Stimulated activated naive CD8-positive, alpha-beta T cell treated with anti-CD3 and anti-CD28 coated beads, Interleukin-15, amount 100 ng/mL, for 72 hours (primary cell): ENCODE results near the gene EIF4G1.
"Not testable (repeated sequence)": the region's sequence is repeated elsewhere in the genome, so short reads cannot be mapped to it uniquely, and the experiment has no call there.

Source experiments
- ATAC-seq: fragments of 150-1000 bp; cut with Tn5 transposase; 2 replicates; pipeline ENCODE4 v1.10.0; 2021; ENCODE audit warnings: mild to moderate bottlenecking, moderate library complexity
- DNase-seq, 2 donors: peaks; one replicate each; pipeline ENCODE4 v3.0.0; 2021 to 2022
- H3K27ac Mint-ChIP-seq, 2 donors: one replicate each; pipeline ENCODE4 v1.8.0; 2022; ENCODE audit warnings: mild to moderate bottlenecking in 2 of 2, mixed read lengths in 2 of 2, moderate library complexity in 2 of 2
- H3K27me3 Mint-ChIP-seq: one replicate; pipeline ENCODE4 v1.8.0; 2022; ENCODE audit warnings: mixed read lengths
- H3K4me1 Mint-ChIP-seq: one replicate; pipeline ENCODE4 v1.8.0; 2022; ENCODE audit warnings: mild to moderate bottlenecking, mixed read lengths
- H3K4me3 Mint-ChIP-seq, 2 donors: one replicate each; pipeline ENCODE4 v1.8.0; 2022; ENCODE audit warnings: mild to moderate bottlenecking in 2 of 2, mixed read lengths in 2 of 2, moderate library complexity in 1 of 2
- H3K9me3 Mint-ChIP-seq, 2 donors: one replicate each; pipeline ENCODE4 v1.8.0; 2022; ENCODE audit warnings: mixed read lengths in 2 of 2

Gene EIF4G1

GRCh38 chr3:184314363-184314699, at the start of gene EIF4G1:
Gene EIF4G1 (plus strand): TSS chr3:184314606. CDS start chr3:184315797, 1,191 bp downstream.
- peak within 1 kb of the TSS; percentile 74 to 89 for H3K4me3 Mint-ChIP-seq
- H3K27ac Mint-ChIP-seq, result peak within 1 kb of the TSS; percentile 94 to 95
- no peaks in the 10 kb centered on the region for H3K9me3 Mint-ChIP-seq
- H3K27me3 Mint-ChIP-seq, result no peaks in the 10 kb centered on the region
- H3K4me1 Mint-ChIP-seq, result peaks cover 36% of the 10 kb centered on the region
- peak; percentile 89 for ATAC-seq
- DNase-seq, result peak; percentile 90 to 91

GRCh38 chr3:184267249-184267648, 47.2 kb upstream of the EIF4G1 start:
- H3K27ac Mint-ChIP-seq, DNase-seq, H3K9me3 Mint-ChIP-seq, ATAC-seq, H3K4me3 Mint-ChIP-seq: not testable (repeated sequence)
- peaks cover 10% of the 10 kb centered on the region for H3K4me1 Mint-ChIP-seq
- peaks cover 84% of the 10 kb centered on the region for H3K27me3 Mint-ChIP-seq

GRCh38 chr3:184272269-184272668, 42.1 kb upstream of the EIF4G1 start:
- DNase-seq (no peak), ATAC-seq (no peak)
- Mint-ChIP-seq H3K27me3 (peaks cover 80% of the 10 kb centered on the region), H3K9me3 (no peaks in the 10 kb centered on the region), H3K4me1 (peaks cover 6% of the 10 kb centered on the region), H3K27ac (no peak overlapping the region), H3K4me3 (no peak overlapping the region)

GRCh38 chr3:184275381-184275701, 39.1 kb upstream of the EIF4G1 start:
- Mint-ChIP-seq H3K27me3 (peaks cover 72% of the 10 kb centered on the region), H3K4me3 (peak overlapping the region; percentile 45), H3K9me3 (no peaks in the 10 kb centered on the region), H3K4me1 (peaks cover 6% of the 10 kb centered on the region), H3K27ac (no peak overlapping the region)
- ATAC-seq (peak; percentile 15), DNase-seq (no peak)

GRCh38 chr3:184275961-184276910, 38.2 kb upstream of the EIF4G1 start, which contains the start of gene ECE2:
Gene ECE2 (plus strand): TSS chr3:184276022. CDS start chr3:184276154, 132 bp downstream.
- ATAC-seq, result peak; percentile 65
- no peak within 1 kb of the TSS for H3K27ac Mint-ChIP-seq
- H3K4me3 Mint-ChIP-seq, result peak within 1 kb of the TSS; percentile 45
- peaks cover 63% of the 10 kb centered on the region for H3K27me3 Mint-ChIP-seq
- H3K9me3 Mint-ChIP-seq, result no peaks in the 10 kb centered on the region
- H3K4me1 Mint-ChIP-seq, result peaks cover 6% of the 10 kb centered on the region
- no peak for DNase-seq

GRCh38 chr3:184277366-184277765, 37.0 kb upstream of the EIF4G1 start:
- peaks cover 6% of the 10 kb centered on the region for H3K4me1 Mint-ChIP-seq
- no peaks in the 10 kb centered on the region for H3K9me3 Mint-ChIP-seq
- ATAC-seq (no peak), DNase-seq (no peak)
- peaks cover 52% of the 10 kb centered on the region for H3K27me3 Mint-ChIP-seq
- H3K27ac Mint-ChIP-seq, result no peak overlapping the region
- no peak overlapping the region for H3K4me3 Mint-ChIP-seq

GRCh38 chr3:184282941-184283340, 31.5 kb upstream of the EIF4G1 start:
- no peak for DNase-seq
- no peaks in the 10 kb centered on the region for H3K4me1 Mint-ChIP-seq
- H3K9me3 Mint-ChIP-seq, result no peaks in the 10 kb centered on the region
- no peak for ATAC-seq
- H3K27me3 Mint-ChIP-seq, result peaks cover 34% of the 10 kb centered on the region
- H3K4me3 Mint-ChIP-seq, result no peak overlapping the region
- no peak overlapping the region for H3K27ac Mint-ChIP-seq

- Mint-ChIP-seq H3K27me3 (peaks cover 34% of the 10 kb centered on the region), H3K4me3 (no peak overlapping the region), H3K9me3 (no peaks in the 10 kb centered on the region), H3K27ac (no peak overlapping the region), H3K4me1 (no peaks in the 10 kb centered on the region)
- DNase-seq (no peak), ATAC-seq (no peak)
These were observed 30.7 kb upstream of the EIF4G1 start for GRCh38 chr3:184283681-184284080.

- Mint-ChIP-seq H3K27me3 (peaks cover 30% of the 10 kb centered on the region), H3K9me3 (no peaks in the 10 kb centered on the region), H3K4me3 (no peak overlapping the region), H3K27ac (no peak overlapping the region), H3K4me1 (no peaks in the 10 kb centered on the region)
- DNase-seq (peak in 1 of 2 donors; percentile 41), ATAC-seq (peak; percentile 65)
These were observed 29.7 kb upstream of the EIF4G1 start for GRCh38 chr3:184284696-184285095.

- Mint-ChIP-seq H3K27ac (no peak overlapping the region), H3K27me3 (peaks cover 24% of the 10 kb centered on the region), H3K4me3 (no peak overlapping the region), H3K9me3 (no peaks in the 10 kb centered on the region), H3K4me1 (no peaks in the 10 kb centered on the region)
- ATAC-seq, result peak; percentile 83
- peak; percentile 68 to 71 for DNase-seq
These were observed 24.9 kb upstream of the EIF4G1 start for GRCh38 chr3:184289426-184289938.

GRCh38 chr3:184290331-184290730, 24.1 kb upstream of the EIF4G1 start:
- H3K9me3 Mint-ChIP-seq, result no peaks in the 10 kb centered on the region
- peaks cover 24% of the 10 kb centered on the region for H3K27me3 Mint-ChIP-seq
- ATAC-seq (no peak), DNase-seq (no peak)
- H3K27ac Mint-ChIP-seq, result no peak overlapping the region
- no peak overlapping the region for H3K4me3 Mint-ChIP-seq
- no peaks in the 10 kb centered on the region for H3K4me1 Mint-ChIP-seq

GRCh38 chr3:184291044-184291737, 23.2 kb upstream of the EIF4G1 start:
- no peak for ATAC-seq
- Mint-ChIP-seq H3K4me3 (no peak overlapping the region), H3K27ac (no peak overlapping the region), H3K27me3 (peaks cover 17% of the 10 kb centered on the region), H3K9me3 (no peaks in the 10 kb centered on the region), H3K4me1 (no peaks in the 10 kb centered on the region)
- DNase-seq, result no peak

GRCh38 chr3:184291738-184292445, 22.5 kb upstream of the EIF4G1 start:
- no peak for ATAC-seq
- peaks cover 10% of the 10 kb centered on the region for H3K27me3 Mint-ChIP-seq
- no peaks in the 10 kb centered on the region for H3K4me1 Mint-ChIP-seq
- peak overlapping the region in 1 of 2 donors; percentile 46 for H3K27ac Mint-ChIP-seq
- DNase-seq, result no peak
- H3K4me3 Mint-ChIP-seq, result no peak overlapping the region
- no peaks in the 10 kb centered on the region for H3K9me3 Mint-ChIP-seq

GRCh38 chr3:184295771-184296170, 18.6 kb upstream of the EIF4G1 start:
- Mint-ChIP-seq H3K4me3 (no peak overlapping the region), H3K27me3 (no peaks in the 10 kb centered on the region), H3K9me3 (no peaks in the 10 kb centered on the region), H3K27ac (no peak overlapping the region), H3K4me1 (peaks cover 13% of the 10 kb centered on the region)
- ATAC-seq (no peak), DNase-seq (no peak)

- no peaks in the 10 kb centered on the region for H3K9me3 Mint-ChIP-seq
- no peak for DNase-seq
- no peak for ATAC-seq
- peak overlapping the region in 1 of 2 donors; percentile 23 for H3K27ac Mint-ChIP-seq
- H3K4me3 Mint-ChIP-seq, result no peak overlapping the region
- peaks cover 21% of the 10 kb centered on the region for H3K4me1 Mint-ChIP-seq
- no peaks in the 10 kb centered on the region for H3K27me3 Mint-ChIP-seq
These were observed 17.8 kb upstream of the EIF4G1 start for GRCh38 chr3:184296616-184297015.
